ENCODE data around the gene ZNF18. TPM values are rescaled to one million over a fixed set of nuclear protein-coding genes. Genes with fewer than 3 reads are reported as not detected.
"Not testable (repeated sequence)": the region's sequence is repeated elsewhere in the genome, so short reads cannot be mapped to it uniquely, and the experiment has no call there.

The ZNF18 gene
- total RNA-seq, 1 experiment from 2014 or later, result 19.8 TPM

DNA sequence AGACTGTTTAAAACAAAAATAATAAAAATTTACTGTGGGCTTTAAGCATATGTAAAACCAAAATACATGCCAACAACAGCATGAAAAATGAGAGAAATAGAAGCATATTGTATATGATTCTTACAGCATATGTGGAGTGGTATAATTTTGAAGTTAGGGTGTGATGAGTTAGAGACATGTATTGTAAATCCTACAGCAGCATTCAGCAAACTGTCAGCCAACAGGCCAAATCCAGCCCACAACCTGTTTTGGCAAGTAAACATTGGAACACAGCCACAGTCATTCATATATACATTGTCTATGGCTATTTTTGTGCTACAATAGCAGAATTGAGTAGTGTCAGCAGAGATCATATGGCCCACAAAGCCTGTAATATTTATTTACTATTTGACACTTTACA is 42.3 kb downstream of the ZNF18 start:
- Histone ChIP-seq H3K36me3 (replicated peaks; ENCODE audit: control insufficient read depth, insufficient read depth, low read length) (no peaks in the 10 kb centered on the region), H3K27me3 (ENCODE audit: control insufficient read depth, insufficient read depth, low read length) (no peaks in the 10 kb centered on the region), H3K4me3 (ENCODE audit: insufficient read depth, low read depth, low read length) (no peak overlapping the region)
- DNase-seq, result no peak

DNA sequence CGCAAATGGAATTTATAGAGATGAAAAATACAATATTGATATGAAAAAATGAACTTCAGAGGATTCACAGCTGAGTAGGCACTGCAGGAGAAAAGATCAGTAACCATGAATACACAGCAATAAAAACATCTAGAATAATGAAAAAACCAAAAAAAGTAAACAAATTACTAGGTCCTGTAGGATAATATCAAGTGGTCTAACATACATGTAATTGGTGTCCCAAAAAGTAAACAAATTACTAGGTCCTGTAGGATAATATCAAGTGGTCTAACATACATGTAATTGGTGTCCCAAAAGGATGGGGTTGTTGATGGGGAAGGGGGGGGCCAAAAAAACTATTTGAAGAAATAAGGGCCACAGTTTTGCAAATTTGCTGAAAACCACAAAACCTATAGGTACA is 43.4 kb downstream of the ZNF18 start:
- H3K4me3 ChIP-seq (ENCODE audit: insufficient read depth, low read depth, low read length), result no peak overlapping the region
- no peak for DNase-seq
- H3K27me3 ChIP-seq (ENCODE audit: control insufficient read depth, insufficient read depth, low read length), result no peaks in the 10 kb centered on the region
- no peaks in the 10 kb centered on the region for H3K36me3 ChIP-seq (replicated peaks; ENCODE audit: control insufficient read depth, insufficient read depth, low read length)

DNA sequence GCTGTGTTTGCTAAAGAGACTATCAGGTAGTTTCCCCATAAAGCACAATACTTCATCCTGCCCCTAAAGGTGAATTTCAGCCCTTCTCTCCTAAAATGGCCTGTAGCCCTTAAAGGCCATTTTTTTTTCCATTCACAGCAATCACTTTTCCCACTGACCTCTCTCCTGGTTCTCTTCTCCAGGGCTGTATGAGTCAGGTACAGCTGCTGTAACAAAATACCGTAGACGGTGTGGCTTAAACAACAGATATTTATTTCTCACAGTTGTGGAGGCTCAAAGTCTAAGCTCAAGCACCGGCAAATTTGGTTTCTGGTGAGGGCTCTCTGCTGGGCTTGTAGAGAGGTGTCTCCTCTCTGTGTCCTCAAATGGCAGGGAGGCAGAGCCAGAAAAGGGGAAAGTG is 44.7 kb downstream of the ZNF18 start:
- DNase-seq, result no peak
- Histone ChIP-seq H3K4me3 (ENCODE audit: insufficient read depth, low read depth, low read length) (no peak overlapping the region), H3K36me3 (replicated peaks; ENCODE audit: control insufficient read depth, insufficient read depth, low read length) (no peaks in the 10 kb centered on the region), H3K27me3 (ENCODE audit: control insufficient read depth, insufficient read depth, low read length) (no peaks in the 10 kb centered on the region)

DNA sequence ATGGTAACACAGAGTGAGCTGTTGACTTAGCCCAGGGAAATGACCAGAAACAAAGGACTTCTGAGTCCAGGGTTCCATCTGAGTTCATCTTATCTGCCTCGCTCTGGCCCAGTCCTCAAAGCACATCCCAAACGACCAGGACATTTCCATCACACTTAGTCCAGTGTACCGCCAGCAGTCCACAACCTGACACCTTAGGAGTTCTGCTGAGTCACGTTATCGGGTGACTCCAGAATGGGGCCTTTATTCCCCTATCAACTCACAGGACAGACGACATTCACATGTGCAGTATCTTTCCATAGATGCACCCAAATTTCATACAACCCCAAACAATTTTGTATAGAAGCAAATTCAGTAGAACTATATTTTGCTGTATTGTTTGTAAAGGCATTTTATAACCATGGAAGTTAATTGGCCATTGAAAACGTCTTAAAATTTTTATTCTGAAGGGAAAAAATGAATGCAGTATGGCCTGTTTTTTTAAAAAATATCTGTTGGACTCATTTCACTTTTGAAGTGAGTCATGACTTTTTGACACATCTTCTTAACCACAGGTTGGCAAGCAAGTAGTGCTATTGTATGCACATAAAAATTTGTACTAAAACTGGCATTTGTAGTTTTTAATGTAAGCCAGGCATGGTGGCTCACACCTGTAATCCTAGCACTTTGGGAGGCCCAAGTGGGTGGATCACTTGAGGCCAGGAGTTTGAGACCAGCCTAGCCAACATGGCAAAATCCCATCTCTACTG is 46.3 kb downstream of the ZNF18 start:
- DNase-seq, result no peak
- Histone ChIP-seq H3K4me3 (ENCODE audit: insufficient read depth, low read depth, low read length) (no peak overlapping the region), H3K27me3 (ENCODE audit: control insufficient read depth, insufficient read depth, low read length) (no peaks in the 10 kb centered on the region), H3K36me3 (replicated peaks; ENCODE audit: control insufficient read depth, insufficient read depth, low read length) (no peaks in the 10 kb centered on the region)

DNA sequence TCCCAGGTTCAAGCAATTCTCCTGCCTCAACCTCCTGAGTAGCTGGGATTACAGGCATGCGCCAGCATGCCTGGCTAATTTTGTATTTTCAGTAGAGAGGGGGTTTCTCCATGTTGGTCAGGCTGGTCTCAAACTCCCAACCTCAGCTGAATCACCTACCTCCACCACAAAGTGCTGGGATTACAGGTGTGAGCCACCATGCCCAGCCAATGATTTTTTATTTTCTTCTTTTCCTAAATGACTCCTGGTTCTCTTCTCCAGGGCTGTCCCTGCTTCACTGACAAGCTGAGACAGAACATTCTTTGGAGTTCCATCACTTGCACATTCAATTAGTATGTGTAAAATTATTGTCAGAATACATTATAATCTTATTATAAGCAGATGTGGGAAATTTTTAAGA is 47.7 kb downstream of the ZNF18 start:
- not testable (repeated sequence) for H3K36me3 ChIP-seq (replicated peaks; ENCODE audit: control insufficient read depth, insufficient read depth, low read length); H3K4me3 ChIP-seq (ENCODE audit: insufficient read depth, low read depth, low read length); H3K27me3 ChIP-seq (ENCODE audit: control insufficient read depth, insufficient read depth, low read length); DNase-seq

DNA sequence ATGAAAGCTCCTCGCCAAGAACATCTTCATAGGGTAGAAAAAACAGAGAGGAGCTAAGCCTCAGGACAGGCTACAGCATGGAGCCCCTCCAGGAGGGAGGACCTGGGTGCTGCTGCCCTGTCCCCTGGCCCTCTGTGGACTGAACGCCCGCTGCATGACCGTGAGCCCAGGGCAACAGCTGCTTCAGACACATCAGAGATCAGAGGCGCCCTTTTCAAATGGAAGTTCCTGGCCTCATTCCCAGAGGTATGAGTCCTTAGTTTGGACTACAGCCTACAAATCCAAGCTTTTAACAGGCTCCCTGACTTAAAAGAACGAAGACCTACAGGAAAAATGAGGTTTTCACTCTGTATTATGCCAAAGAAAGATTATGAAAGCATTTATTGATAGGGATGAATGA is 48.5 kb downstream of the ZNF18 start:
- Histone ChIP-seq H3K27me3 (ENCODE audit: control insufficient read depth, insufficient read depth, low read length) (no peaks in the 10 kb centered on the region), H3K4me3 (ENCODE audit: insufficient read depth, low read depth, low read length) (no peak overlapping the region), H3K36me3 (replicated peaks; ENCODE audit: control insufficient read depth, insufficient read depth, low read length) (no peaks in the 10 kb centered on the region)
- DNase-seq, result no peak

DNA sequence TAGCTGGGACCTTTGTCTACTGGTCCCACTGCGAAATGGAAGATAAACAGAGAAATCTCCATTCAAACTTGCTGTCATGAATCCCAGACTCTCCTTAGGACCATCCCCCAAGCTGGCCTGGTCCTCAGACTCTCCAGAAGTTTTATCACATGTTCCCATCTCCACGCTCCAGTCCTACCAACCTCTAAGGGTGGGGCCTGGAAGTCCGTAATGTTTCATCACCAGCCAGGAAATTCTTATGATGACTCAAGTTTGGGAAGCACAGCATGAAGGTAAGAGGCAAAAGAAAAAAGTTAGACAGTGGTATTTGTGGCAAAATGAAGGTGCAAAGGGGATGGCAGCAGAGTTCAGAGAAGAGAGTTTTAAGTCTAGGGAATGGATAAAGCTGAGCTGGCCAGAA is 52.7 kb downstream of the ZNF18 start:
- no peak for DNase-seq
- H3K27me3 ChIP-seq (ENCODE audit: control insufficient read depth, insufficient read depth, low read length), result no peaks in the 10 kb centered on the region
- no peak overlapping the region for H3K4me3 ChIP-seq (ENCODE audit: insufficient read depth, low read depth, low read length)
- H3K36me3 ChIP-seq (replicated peaks; ENCODE audit: control insufficient read depth, insufficient read depth, low read length), result no peaks in the 10 kb centered on the region

DNA sequence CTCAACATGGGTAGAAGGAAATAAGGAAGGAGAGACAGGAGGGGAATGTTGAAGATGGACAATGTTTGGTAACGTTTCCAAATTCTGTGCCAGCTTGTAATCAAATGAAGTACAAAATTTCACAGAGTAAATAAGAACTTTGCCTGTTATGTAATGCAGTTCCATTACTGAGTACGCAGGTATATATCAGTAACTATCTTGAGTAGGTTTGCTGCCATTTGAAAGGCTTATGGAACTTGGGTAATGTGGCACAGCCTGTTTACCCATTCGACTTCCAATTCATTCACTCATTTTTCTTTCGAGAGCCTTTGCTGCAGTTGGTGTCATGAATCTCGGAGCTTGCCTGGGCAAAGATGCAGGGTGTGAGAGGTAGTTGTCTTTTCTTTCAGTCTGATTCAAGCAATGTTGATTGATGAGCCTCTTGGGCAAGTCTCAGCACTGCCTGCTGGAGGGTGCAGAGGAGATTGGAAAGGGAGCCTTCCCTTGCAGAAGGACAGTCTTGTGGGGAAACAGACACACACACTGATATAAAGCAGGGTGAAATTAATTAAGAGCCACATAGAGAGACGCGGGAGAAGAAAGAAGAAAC is 53.4 kb downstream of the ZNF18 start:
- Histone ChIP-seq H3K36me3 (replicated peaks; ENCODE audit: control insufficient read depth, insufficient read depth, low read length) (no peaks in the 10 kb centered on the region), H3K27me3 (ENCODE audit: control insufficient read depth, insufficient read depth, low read length) (no peaks in the 10 kb centered on the region), H3K4me3 (ENCODE audit: insufficient read depth, low read depth, low read length) (no peak overlapping the region)
- no peak for DNase-seq

DNA sequence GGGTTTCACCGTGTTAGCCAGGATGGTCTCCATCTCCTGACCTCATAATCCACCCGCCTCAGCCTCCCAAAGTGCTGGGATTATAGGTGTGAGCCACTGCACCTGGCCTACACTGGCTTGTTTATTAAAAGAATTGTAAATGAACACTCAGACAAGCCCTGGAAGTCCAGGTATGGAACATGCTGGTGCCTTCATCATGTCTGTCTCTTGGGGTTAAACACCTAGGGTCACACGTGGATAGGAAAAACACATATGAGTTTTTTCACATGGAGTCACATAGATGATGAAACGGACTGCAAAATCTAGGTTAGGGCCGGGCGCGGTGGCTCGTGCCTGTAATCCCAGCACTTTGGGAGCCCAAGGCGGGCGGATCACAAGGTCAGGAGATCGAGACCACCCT is 54.2 kb downstream of the ZNF18 start:
- H3K4me3 ChIP-seq (ENCODE audit: insufficient read depth, low read depth, low read length); DNase-seq; H3K27me3 ChIP-seq (ENCODE audit: control insufficient read depth, insufficient read depth, low read length); H3K36me3 ChIP-seq (replicated peaks; ENCODE audit: control insufficient read depth, insufficient read depth, low read length): not testable (repeated sequence)

DNA sequence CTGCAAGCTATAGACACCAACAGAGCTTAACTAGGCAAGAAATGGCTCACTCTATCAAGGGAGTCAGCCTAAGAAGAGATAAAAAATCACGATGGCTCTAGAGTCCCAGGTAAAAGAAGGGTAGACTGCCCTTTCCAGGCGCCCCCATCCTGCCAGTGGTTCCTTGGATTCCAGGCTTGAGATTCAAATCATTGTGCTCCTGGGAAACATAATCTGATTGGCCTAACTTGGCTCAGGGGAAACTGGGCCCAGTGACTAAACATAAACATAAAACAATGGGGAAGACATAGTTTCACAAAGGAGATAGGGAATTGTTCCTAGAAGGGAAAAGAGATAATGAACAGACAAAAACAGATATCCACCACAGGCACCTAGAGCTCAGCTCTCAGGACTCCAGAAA is 56.4 kb downstream of the ZNF18 start:
- no peak overlapping the region for H3K4me3 ChIP-seq (ENCODE audit: insufficient read depth, low read depth, low read length)
- no peaks in the 10 kb centered on the region for H3K27me3 ChIP-seq (ENCODE audit: control insufficient read depth, insufficient read depth, low read length)

DNA sequence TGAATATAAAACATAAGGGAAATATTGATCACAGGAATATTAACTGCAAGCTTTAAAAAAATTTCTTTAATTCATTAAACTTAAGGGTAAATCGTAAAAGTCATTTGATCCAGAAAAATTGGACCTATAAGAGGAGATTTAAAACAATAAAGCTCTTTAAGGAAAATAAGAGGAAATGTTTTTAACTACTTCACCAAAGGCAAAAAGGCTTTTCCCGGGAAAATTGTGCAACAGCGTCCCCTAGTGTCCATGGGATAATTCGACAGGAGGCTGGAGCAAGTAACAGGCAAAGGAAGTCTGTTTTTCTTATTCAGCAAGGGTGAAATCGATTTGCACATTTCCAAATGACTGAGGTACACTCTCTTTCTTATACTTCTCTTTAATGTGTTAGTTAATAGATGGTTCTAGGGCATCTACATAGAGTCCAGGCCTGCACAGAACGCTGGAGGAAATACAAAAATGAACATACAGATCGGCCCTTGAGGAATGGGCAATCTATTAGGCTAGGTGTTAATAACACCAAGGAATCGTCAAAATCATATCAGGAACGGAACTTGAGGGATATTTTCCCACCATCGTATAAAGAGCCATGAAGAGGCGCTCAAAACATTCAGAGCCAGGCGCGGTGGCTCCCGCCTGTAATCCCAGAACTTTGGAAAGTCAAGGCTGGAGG is 61.4 kb downstream of the ZNF18 start:
- Histone ChIP-seq H3K27me3 (ENCODE audit: control insufficient read depth, insufficient read depth, low read length) (no peaks in the 10 kb centered on the region), H3K4me3 (ENCODE audit: insufficient read depth, low read depth, low read length) (no peak overlapping the region), H3K36me3 (replicated peaks; ENCODE audit: control insufficient read depth, insufficient read depth, low read length) (no peaks in the 10 kb centered on the region)
- DNase-seq, result peak; percentile 74

More for the DNA sequence above, 56.4 kb downstream of the ZNF18 start:
- no peaks in the 10 kb centered on the region for H3K36me3 ChIP-seq (replicated peaks; ENCODE audit: control insufficient read depth, insufficient read depth, low read length)
- DNase-seq, result no peak

DNA sequence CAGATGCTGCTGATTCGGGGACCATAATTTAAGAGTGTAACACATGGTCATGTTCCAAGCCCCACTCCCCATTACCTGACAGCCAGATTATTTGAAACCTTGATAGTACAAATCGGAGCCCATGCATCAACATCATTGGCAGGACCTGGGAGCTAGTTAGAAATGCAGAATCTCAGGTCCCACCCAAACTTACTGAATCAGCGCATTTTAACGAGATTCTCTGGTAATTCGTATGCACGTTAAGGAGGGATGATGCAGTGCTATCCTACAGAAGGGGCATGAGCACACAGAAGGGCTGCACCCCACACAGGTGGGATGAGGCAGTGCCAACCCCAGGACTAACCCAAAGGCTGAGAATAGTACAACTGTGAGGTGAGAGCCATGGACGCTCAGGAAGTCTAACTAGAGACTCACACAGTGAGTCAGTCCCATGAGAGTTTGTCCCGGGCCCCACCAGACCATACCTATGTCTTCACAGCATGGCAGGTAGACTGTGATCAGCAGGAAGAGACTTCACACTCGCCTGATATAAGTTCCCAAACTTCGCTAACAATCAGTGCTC is 64.9 kb downstream of the ZNF18 start:
- Histone ChIP-seq H3K4me3 (ENCODE audit: insufficient read depth, low read depth, low read length) (no peak overlapping the region), H3K36me3 (replicated peaks; ENCODE audit: control insufficient read depth, insufficient read depth, low read length) (no peaks in the 10 kb centered on the region), H3K27me3 (ENCODE audit: control insufficient read depth, insufficient read depth, low read length) (no peaks in the 10 kb centered on the region)
- no peak for DNase-seq

DNA sequence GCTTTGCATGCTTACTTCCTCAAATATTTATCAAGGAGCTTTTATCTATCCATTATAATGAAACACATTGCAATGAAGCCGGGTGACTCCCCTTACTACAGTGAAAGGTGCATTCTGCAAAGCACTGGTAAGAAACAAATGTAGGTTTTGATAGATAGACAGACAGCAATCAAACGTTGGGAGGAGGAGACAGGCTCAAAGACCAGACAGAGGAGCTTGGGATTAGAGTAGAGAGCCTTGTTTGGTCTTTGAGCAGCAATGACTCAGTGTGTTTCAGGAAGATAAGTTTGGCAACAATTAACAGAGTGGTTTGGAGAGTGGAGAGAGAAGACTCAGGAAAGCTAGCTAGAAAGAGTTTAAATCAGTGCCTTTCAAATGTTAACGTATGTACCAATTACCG is 68.8 kb downstream of the ZNF18 start:
- no peak overlapping the region for H3K4me3 ChIP-seq (ENCODE audit: insufficient read depth, low read depth, low read length)
- H3K36me3 ChIP-seq (replicated peaks; ENCODE audit: control insufficient read depth, insufficient read depth, low read length), result no peaks in the 10 kb centered on the region
- no peak for DNase-seq
- no peaks in the 10 kb centered on the region for H3K27me3 ChIP-seq (ENCODE audit: control insufficient read depth, insufficient read depth, low read length)

Measured in H7 (cell line).